Activated CD8-positive, alpha-beta memory T cell treated with anti-CD3 and anti-CD28 coated beads, Interleukin-2, amount 50 U/mL, for 1 hour (primary cell): ENCODE measurements around the gene SLC22A23.

Experiments used
- DNase-seq: peaks from one replicate; pipeline ENCODE4 v3.0.0-alpha.2; 2020; ENCODE audit errors: extremely low read depth

SLC22A23 gene

DNA sequence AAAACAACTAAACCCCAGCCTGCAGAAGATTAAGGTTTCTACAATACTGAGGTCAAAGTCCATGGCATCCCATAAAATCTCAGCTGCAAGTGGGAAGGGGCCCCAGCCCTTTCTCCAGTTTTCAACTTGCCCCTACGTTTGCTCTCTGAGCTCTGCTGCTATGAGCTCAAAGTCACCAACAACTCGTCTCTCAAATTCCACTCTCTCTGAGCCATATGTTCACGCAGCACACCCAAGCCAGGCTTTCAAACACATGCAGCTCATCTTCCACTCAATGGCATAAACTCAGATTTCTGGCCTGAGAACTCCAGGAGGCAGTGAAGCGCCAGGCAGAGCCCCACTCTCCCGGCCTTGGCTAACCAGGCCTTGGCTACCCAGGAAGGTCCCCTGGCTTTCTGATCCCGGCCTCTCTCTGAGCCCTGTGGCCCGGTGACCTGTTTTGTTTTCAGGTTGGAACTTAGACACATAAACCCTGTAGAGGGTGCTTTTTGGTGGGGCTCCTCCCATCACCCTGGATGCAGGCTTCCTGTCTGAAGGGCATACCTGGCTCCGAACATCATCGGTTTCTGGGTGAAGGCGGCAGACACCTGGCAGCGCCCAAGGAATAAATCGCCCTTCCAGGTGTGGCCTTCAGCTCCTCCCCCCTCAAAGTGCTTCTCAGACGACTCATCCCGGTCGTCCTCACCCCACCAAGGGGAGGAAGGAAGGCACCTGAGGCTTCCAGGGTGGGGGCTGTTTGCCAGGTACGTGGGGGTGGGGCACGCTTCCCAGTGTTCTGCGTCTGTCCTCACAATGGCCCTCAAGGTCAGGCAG, 12.4 kb downstream of the SLC22A23 start:
- DNase-seq, result no peak

DNA sequence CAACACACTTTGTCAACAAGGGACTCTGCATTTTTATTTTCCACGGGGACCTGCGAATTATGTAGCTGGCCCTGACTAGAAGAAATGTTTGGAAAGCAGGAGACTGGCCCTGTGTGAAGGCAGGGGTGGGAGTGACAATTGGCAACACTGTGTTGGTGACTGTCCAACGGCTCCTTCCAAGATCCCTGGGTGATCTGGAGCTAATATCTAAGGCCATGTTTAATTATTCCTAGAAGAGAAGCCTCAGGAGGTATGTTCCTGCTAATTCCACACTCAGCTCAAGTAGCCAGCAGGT, 13.7 kb downstream of the SLC22A23 start:
- no peak for DNase-seq

DNA sequence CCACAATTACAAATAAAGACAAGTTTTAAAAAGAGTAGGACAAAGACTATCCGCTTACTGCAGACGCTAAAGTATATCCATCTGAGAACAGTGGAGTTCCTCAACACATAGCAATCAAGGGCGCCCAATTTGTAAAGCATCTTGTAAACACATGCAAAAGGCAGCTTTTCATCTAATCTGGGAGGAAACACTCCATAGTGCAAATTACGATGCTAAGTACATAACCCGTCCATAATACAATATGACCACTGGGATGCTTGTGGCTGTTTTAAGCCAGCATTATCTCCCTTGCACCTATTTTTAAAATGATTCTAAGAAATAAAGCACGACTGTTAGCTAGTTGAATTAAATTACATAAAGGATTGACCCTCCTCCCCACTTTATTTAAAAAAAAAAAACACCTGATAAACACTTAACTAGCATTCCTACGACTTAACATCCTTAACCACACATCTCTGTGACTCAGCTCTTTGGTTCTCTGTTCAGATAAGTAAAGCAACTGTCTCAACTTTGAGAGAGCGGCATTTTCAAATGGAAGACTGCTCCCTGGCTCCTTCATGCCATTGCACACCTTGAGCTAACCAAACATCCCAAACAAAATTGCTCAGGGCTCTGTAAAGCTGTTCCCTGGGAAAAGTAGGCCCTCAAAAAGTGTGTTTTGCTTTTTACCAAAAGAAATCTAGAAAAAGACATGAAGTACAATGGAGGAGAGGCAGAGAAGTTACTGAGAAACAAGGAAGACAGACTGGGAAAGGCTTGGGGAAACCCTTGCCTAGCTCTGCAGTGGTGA, 14.2 kb downstream of the SLC22A23 start:
- no peak for DNase-seq

DNA sequence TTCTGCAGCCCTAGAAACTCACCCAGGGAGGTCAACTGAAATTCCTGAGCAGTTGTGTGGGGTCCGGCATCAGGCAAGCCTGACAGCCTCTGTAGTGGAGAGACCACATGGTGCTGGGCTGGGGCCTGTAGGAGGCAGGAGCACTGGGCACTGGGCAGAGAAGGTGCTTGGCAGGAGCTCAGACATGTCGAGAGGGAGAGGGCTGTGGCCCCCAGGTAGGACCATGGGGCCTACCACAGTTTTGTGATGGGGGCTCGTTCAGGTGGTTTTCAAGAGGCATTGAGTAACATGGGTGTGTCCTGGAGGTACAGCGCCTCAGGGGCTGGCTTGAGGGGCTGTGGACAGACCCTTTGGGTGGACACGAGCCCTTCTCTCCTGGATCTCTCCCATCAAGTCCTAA, 15.9 kb downstream of the SLC22A23 start:
- no peak for DNase-seq

DNA sequence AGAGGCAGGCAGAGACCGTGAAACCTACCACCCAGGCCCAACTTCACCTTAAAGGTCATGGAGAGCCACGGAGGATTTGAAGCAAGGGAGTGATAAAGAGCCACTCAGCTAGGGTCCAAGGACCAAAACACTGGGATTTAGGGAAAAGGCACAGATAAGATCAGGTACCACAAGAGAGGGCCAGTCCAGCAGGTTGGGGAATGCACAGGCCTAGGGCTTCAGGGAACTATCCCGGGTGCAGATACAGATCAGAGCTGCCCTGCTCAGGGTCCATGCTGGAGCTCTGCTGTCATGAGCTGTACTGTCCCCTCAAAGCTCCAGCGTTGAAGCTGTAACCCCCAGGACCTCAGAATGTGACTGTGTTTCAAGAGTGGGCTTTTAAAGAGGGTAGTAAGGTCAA, 16.9 kb downstream of the SLC22A23 start:
- DNase-seq, result no peak

DNA sequence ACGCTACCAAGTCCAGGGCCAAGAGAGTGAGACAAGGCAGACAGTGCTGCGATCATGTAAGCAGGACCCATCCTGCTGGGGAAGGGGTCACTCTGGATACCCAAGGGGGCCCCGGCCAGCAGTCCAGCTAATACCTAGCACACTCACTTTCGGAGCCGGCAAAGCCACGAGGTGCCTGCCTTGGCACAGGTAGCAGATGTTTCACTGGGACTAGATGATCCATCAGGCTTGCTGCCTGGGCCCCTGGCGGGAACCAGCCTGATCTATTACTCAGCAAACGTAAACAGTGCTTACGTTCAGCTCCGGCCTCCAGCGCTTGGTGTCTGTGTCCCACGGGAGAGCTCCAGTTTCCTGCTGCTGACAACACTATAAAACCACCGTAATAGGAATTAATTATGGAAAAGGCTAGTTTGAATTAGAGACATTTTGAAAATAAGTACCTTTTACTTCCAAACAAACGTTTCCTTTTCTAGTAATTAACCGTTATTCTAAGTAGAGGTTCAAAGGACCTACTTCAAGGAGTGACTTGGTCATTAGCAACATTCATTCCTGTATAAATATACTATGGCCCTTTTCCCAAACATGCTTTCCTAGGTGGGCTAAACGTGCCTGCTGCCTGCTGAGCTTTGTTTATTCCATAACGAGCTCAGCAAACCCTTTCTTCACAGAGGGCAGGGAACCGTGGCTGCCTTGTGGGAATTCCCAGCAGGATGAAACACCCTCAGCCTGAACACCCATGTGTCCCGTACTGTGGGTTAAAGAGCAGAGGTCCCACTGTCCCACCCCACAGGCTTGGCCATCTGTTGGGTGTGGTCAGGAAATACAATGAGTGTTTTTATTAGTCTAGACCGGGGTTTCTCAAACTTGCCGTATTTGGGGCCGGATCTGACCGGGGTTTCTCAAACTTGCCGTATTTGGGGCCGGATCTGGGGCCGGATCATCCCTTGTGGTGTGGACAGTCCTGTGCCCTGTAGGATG, 18.4 kb downstream of the SLC22A23 start:
- no peak for DNase-seq

DNA sequence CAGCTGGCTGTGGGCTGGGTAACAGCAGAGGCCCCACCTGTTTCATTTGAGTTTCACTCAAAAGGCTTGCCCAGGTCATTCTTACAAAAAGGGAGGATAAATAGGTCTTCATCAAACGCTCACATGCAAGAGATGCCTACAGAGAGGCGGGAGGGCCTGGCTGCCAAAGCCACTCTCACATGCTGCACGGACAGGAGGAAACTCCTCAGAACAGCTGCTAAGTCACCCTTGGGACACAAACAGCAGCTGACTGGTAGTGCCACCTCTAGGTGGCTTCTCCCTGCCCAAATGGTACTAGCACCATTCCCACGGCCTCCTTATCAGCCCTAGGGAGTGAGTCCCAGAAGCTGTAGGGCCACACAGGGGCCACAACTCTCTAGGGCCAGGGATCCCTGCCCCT, 23.8 kb downstream of the SLC22A23 start:
- no peak for DNase-seq

DNA sequence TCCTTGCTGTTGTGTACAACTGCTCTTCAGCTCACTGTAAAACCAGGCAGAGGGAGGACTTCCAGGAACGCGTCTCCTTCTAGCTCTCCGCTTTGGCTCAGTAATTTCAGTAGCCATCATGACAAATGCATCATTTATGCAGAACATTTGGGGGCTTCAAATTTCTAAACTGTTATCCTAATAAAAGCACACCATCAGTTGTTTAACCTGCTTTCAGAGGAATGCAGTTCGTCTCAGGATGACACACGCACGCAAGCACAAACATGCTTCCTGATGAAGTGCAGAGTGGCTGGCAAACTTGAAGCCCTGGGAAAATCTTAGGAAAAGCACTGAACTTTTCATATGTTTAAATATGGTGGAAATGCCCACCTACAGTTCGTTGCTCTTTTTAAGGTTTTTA, 24.4 kb downstream of the SLC22A23 start:
- no peak for DNase-seq

DNA sequence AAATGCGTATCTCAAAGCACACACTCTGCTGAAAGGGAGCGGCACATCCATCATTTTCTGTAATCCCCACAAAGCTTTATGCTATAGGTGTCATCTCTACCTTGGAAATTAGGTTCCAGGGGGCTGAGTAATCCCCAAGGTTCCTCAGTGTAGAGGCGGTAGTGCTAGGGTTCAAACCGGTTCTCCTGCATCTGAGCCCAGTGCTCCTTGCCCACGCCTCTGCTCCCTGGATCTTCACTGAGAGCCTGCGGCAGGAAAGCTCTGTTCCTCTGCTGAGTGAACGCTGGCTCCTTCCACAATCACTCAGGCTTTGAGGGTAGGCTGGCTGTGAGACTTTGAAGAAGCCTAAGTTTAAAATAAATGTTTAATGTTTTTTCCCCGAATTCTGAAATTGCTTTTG, 24.9 kb downstream of the SLC22A23 start:
- DNase-seq, result no peak

DNA sequence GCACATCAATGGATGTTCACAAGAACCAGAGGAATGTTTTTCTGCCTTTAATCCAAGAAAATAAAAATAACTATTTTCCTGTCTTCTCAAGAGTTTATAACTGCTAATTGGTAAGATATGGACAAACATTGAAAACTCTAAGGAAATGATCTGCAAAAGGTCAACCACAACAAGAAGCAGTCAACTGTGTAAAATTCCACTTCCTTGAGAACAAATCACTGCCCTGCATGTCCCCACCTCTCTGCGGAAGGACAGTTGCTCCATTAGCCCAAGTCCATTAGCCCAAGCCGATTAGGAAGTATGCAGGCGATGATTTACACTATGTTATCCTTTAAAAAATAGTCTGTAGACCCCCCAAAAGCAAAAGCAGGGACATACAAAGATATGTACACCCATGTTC, 27.6 kb downstream of the SLC22A23 start:
- DNase-seq, result no peak

DNA sequence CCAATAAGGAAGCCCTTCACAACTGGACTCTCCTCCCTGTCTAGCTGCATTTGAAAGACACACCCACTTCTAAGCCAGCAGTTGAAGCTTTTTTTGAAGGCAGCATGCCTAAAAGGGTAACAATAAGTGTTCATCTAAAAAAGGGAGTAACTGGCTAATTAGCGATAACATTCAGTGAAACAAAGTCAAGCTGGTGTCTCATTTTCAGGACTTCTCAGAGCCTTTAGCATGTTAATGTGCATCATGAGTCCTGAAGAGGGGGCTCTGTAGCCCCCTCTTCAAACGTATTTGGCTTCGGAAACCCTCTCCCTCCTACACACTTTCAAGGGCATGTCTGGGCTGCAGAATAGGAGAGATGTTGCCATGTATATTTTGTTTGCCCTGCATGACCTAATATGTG, 28.1 kb downstream of the SLC22A23 start:
- DNase-seq, result no peak

DNA sequence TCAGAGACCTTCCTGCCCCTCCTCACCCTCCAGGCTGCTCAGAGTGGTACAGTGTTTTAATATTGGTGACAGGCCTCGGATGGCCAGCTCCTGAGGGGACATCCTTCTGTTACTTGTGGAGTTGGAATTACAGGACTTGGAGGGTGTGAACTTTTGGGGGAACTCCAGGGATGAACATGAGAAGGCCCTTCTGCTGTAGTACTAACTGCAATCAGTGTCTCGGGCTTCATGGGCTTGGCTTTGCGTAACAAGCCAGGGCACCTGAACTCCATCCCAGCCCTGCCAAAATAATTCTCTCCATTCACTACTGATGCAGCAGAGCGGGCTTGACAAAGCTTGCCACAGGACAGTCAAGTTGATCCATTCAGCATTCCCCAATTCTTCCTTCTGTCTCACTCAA, 28.6 kb downstream of the SLC22A23 start:
- no peak for DNase-seq

DNA sequence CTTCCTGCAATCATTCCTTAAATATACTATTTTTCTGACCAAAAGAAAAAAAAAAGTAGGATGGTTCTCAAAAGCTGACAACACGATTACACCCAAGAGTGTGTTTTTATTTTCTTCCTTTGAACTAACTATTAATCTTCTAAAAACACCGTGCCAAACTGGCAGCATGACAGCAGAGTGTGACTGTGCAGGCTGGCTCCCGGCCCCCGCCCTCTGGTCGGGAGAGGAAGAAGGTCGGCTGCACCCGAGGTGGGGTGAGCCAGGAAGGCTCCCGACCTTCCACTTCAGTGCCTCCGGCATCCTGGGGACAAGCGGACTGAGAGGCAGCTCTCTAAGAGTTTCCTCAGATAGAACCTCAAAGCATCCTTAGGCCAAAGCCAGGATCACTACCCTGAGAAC, 29.2 kb downstream of the SLC22A23 start:
- DNase-seq, result no peak

DNA sequence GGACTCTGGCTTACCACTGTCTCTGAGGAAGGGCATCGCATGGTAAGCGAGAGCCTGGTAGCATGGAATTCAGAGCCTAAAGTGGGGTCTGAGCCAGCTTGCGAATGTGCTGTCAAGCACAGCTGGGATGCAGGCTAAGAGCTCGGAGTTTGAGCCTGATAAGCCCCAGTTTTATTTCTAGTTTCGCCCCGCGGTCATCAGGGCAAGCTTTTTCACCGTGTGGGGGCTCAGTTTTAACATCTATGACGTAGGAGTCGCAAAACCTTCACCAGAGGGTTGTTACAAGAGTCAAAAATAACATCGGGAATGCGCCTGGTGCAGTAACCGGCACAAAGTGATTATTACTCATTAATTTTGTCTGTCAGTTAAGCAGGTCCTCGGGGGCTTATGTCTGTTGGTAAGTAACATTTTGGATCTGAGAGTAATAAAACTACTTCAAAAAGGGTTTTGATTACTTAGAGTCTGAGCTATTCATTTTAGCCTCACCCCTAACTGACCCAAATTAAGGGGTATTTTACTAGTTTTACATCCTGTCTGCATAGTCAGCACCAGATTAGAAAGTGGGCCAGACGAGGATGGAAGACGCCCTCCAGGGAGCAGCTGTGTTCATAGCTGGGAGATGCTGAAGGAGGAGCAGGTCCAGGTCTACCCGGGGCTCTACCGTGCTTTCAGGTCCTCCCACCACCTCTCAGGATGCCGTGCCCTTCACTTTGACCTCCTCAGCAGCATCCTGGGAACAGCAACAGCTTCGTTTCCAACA, 29.7 kb downstream of the SLC22A23 start:
- DNase-seq, result no peak

DNA sequence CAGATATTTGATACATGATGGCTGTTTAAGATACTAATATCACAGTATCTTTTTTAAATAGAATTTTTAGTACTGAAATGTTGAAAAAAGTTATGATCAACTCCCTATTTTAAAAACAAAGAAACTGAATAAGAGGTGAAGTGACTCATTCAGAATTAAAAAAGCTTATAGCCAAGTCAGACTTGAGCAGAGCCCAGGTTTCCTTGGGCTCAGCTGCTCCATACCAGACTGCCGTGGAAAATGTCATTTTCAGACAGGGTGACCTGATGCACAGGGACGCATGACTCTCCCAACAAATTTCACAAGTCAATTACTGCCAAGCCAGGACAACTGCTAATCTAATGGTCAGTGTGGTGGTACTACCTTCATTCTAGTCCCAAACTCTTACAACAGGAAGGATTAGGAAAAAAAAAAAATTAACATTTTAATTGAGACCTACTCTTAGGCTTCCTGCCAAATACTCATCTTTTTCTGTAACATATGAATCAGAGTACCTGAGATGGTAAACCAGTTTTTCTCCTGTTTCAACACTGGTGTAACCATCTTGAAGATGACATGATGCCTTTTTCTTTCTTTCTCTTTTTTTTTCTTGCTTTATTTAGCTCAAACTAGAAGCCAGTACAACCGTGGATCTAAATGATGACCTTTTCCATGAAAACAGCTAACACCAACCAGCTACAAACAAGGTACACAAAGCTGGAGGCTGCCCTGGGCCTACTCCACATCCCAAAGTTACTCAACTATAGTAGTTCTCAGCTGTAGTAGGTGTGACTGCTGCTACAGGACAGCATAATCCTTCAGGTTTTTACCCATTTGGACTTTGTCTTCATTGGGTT, 30.5 kb downstream of the SLC22A23 start:
- no peak for DNase-seq

DNA sequence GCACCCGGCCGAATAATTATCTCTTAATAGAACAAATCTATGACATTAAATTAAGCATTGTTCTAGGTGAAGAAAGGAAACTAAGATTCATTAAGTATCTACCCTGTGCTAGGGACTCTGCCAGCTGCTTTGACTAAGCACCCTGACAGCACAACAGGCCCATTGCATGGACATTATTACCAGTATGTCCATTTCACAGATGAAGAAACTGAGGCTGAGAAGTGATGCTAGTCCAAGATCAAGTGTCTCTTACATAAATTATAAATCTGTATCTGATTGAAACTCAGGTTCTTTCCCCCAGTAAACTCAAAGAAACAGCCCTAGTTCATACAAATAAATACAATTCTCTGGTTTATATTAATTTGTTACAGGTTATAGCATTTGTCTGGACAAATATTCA, 31.3 kb downstream of the SLC22A23 start:
- DNase-seq, result no peak

DNA sequence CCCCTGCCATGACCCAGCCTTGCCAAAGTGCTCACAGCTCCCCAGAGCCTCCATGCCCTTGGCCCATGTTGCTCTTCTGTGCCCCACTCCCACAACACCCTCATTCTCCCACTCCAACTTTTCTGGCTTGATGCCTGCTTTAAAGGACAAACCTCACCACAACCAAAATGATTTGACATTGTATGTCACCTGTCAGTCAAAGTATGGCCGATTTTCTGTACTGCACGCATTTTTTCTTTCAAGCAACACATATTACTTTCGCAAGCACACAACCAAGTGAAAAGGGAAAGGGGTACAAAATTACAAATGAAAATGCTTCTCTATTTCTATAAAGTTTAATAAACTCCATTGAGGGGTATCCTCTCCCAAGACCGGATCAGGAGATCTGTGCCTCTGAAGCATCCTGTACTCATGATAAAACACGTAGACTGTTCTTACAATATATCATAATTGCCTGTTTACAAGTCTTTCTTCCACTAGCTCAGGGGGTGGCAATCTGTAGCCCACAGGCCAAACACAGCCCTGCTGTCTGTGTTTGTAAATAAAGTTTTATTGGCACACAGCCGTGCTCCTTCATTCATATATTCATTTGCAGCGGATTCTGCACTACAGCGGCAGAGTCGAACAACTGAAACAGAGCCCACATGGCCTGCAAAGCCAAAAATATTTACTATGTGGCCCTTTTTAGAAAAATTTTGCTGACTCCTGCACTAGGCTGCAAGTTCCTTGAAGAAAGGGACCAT, 32.5 kb downstream of the SLC22A23 start:
- DNase-seq, result no peak

DNA sequence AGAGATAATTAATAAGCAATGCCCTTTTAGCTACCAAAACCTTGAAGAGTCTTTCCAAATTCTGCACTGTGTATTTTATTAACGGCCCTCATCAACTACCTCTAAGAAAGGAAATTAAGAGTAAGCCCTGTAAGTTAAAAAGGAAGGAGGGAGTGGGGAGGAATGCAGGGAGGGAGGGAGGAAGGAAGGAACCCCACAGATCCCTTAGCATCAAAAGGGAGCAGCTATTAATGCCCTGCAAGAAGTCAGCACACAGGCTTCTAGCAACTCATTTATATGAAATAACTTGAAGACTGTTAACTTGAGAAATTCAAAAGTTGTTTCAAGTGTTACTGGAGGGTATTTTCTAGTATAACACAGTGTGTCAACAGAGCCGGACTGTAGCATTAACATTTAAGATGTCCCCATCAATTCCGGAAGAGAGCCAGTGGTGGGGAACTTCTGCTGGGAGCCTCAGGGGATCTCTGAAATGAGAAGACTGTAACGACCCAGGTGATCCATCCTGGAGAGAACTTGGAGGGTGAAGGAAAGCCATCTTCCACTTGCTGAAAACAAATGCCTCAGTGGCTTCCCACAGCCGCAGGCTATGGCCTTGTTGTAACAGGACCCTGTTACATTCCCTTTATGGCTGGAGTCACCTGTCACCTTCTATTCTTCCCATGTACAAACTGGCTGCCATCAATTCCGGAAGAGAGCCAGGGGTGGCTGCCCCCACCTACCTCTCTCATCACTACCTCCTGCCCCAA, 33.2 kb downstream of the SLC22A23 start:
- DNase-seq, result no peak

DNA sequence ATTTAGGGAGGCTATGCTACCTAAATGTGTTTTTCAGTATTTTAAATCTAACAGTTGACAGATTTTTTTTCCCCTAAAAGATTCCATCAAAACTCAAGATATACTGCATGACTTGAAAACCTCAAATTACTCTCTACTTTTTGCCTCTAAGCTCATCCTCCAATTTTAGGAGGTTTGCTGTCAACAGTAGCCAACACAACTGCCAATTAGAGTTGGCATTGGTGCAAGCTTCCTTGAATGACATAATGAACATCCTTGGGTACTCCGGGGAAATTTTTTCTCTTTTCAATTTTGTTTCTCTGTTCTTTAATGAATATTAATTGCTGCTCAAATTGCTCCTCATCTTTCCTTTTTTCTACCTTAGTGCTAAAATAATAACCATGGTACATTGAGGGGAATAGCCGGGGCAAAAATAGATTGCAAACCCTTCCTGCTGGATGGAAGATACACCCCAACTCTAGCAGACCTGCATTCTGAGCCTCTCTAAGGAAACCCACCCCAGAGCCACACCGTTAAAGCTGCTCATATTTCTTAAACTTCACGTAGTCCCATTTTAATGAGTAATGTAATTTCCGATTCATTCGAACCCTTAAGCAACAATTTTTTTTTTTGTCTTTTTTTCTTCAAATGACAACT, 34.3 kb downstream of the SLC22A23 start:
- DNase-seq, result no peak
